Measurements from ENCODE around the gene AMIGO2. TPM values are rescaled to one million over a fixed set of nuclear protein-coding genes. Genes with fewer than 3 reads are reported as not detected.

The AMIGO2 gene
- total and polyA plus RNA-seq, 10 donors = 6.7 to 27.1 (median 18.0) TPM

- no peak for TF ChIP-seq CTCF (IDR thresholded peaks at IDR 0.05 in 8 of 11, conservative IDR thresholded peaks at IDR 0.05 in 3 of 11)
- TF ChIP-seq POLR2A (IDR thresholded peaks at IDR 0.05) = no peak
- TF ChIP-seq POLR2AphosphoS5 (IDR thresholded peaks at IDR 0.05) = no peak
- DNase-seq = no peak
- Histone ChIP-seq H3K27ac (no peak overlapping the region), H3K4me3 (no peak overlapping the region), H3K36me3 (peaks cover 0 to 35% (median 0%) of the 10 kb centered on the region in 6 donors), H3K27me3 (replicated peaks in 1 of 7) (no peaks in the 10 kb centered on the region), H3K4me1 (no peaks in the 10 kb centered on the region), H3K9me3 (no peaks in the 10 kb centered on the region)
- 94 to 96% (median 95%) methylated on average over 10 of the region's 10 CpGs for WGBS, 5 donors
- intact Hi-C loops (cut with DNase I; ENCODE audit: low total_unique reads) = no loop called here
Observed at GRCh38 chr12:47105914-47106674, 26.3 kb upstream of the AMIGO2 start.

- no peak for DNase-seq
- Histone ChIP-seq H3K27me3 (replicated peaks in 1 of 7) (no peaks in the 10 kb centered on the region), H3K9me3 (no peaks in the 10 kb centered on the region), H3K27ac (peak overlapping the region in 4 of 8 donors; percentile 11 to 56 (median 44)), H3K4me3 (no peak overlapping the region), H3K36me3 (peaks cover 0 to 32% (median 0%) of the 10 kb centered on the region in 6 donors), H3K4me1 (no peaks in the 10 kb centered on the region)
- WGBS, 5 donors = 77 to 85% (median 83%) methylated on average over 10 to 11 of the region's 11 CpGs
- intact Hi-C loops (cut with DNase I; ENCODE audit: low total_unique reads) = no loop called here
- no peak for TF ChIP-seq POLR2A (IDR thresholded peaks at IDR 0.05)
- TF ChIP-seq CTCF (IDR thresholded peaks at IDR 0.05 in 8 of 11, conservative IDR thresholded peaks at IDR 0.05 in 3 of 11) = no peak
- peak in 1 of 3 donors; percentile 64 for TF ChIP-seq POLR2AphosphoS5 (IDR thresholded peaks at IDR 0.05)
Observed at GRCh38 chr12:47102845-47103651, 23.3 kb upstream of the AMIGO2 start.

- WGBS, 5 donors = 94 to 98% (median 96%) methylated on average over 4 of the region's 4 CpGs
- Histone ChIP-seq H3K4me1 (no peaks in the 10 kb centered on the region), H3K9me3 (no peaks in the 10 kb centered on the region), H3K27ac (peak overlapping the region in 4 of 8 donors; percentile 2 to 52 (median 15)), H3K4me3 (no peak overlapping the region), H3K27me3 (replicated peaks in 1 of 7) (no peaks in the 10 kb centered on the region), H3K36me3 (peaks cover 0 to 28% (median 0%) of the 10 kb centered on the region in 6 donors)
- no peak for TF ChIP-seq CTCF (IDR thresholded peaks at IDR 0.05 in 8 of 11, conservative IDR thresholded peaks at IDR 0.05 in 3 of 11)
- intact Hi-C loops (cut with DNase I; ENCODE audit: low total_unique reads) = no loop called here
- DNase-seq = no peak
Observed at GRCh38 chr12:47102406-47102805, 22.6 kb upstream of the AMIGO2 start.

- Histone ChIP-seq H3K36me3 (peaks cover 0 to 12% (median 0%) of the 10 kb centered on the region in 6 donors), H3K27ac (no peak overlapping the region), H3K9me3 (no peaks in the 10 kb centered on the region), H3K27me3 (replicated peaks in 1 of 7) (no peaks in the 10 kb centered on the region), H3K4me1 (peaks cover 0 to 3% (median 0%) of the 10 kb centered on the region in 6 donors), H3K4me3 (no peak overlapping the region)
- DNase-seq = no peak
- 92 to 98% (median 95%) methylated on average over 2 of the region's 2 CpGs for WGBS, 5 donors
- TF ChIP-seq POLR2A (IDR thresholded peaks at IDR 0.05) (no peak), POLR2AphosphoS5 (IDR thresholded peaks at IDR 0.05) (no peak), CTCF (IDR thresholded peaks at IDR 0.05 in 8 of 11, conservative IDR thresholded peaks at IDR 0.05 in 3 of 11) (no peak)
- intact Hi-C loops (cut with DNase I; ENCODE audit: low total_unique reads) = no loop called here
Observed at GRCh38 chr12:47100160-47100559, 20.4 kb upstream of the AMIGO2 start.
